GM10266 (cell line): ENCODE results near the gene C11orf58.

ENCODE experiments used
- DNase-seq: peaks from one replicate; pipeline ENCODE4 v3.0.0; 2012; ENCODE audit errors: extremely low spot score
- CTCF ChIP-seq: IDR thresholded peaks from 2 replicates; pipeline ENCODE4 v1.5.1; 2012; ENCODE audit warnings: mild to moderate bottlenecking, low read depth; ENCODE audit not compliant: control insufficient read depth, insufficient read depth; ENCODE audit errors: missing control alignments

Gene C11orf58

DNA sequence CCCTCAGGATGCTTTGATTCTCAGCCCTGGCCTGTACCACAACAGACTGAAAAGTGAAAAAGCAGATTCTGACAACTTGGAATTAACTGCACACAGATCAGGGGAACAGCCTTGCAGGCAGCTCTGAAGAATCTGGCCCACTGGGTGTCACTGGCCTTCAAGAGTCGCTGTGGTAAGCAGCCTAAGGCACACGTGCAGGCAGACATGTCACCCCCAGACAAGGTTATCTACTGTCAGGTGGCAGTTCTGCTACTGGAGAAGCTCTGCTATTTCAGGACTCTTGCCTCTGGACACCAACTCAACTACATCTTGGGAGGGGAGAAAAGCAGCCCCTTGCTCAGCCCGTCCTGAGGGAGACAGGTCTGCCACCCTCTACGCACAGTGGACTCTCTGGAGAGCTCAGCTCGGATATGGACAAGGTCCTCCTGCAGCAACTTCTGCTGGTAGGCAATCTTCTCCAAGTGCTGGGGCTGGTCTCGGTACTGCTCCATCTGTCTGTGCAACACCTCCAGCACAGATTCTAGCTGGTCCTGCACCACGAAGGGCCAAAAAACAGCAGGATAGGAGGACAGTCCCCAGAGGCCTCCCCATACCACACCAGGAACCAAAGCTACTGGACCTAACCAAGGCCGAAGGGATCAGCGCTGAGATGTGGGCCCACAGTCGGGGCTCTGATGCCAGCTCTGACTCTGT is 63.0 kb downstream of the C11orf58 start:
- DNase-seq = no peak
- no peak for TF ChIP-seq CTCF

DNA sequence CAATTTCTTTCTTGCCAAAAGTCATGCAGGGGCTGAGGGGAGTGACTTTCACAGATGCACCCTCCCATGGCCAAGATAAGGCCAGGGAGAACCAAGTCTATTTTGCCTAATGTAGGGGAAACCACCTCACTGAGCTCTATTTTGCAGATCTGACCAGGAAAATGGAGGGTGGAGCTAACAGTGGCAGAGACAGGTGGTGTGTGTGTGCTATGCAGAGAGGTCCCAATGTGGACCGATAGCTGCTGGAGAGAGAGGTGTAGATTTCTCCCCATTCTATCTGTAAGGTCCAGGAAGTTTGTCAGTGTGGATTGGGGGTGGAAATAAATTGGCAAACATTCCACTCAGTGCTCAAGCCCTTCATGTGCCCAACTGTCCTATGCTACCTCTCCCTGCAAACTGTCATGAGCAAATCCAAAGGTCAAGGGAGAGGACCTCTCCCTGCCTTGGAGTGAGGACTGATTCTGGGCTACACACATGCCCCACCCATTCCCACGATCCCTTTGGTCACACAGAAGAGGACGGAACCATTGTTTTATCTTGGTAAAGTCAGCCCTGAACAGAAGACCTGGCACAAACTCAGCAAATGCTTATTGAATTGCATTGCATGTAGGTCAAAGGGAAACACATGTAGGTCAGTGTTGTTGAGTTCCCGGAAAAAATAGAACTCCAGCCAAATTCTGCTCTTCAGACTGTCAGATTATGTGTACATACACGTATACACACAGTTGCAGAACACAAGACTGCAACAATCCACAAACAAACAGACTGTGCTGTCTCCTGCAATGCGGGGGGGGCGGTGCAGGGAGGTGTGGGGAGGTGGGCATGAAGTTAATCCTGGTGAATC is 65.9 kb downstream of the C11orf58 start:
- no peak for DNase-seq
- TF ChIP-seq CTCF = no peak

DNA sequence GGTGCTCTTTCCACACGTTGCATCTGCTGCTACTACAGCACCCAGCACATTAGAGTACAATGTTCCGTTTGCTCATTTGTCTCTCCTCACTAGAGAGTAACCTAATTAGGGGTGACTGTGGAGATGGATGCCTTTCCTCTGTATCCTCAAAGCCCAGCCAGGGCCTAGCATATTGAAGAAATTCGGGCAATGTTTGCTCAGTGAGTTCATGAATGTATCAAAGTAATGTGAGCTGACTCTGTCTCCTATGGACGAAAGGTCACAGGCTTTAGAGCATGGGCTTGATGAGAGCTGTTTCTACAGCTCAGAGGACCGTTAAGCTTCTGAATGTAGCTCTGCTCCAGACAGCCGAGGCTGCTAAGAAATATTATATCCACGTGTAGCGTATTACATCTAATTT is 67.5 kb downstream of the C11orf58 start:
- DNase-seq = no peak
- TF ChIP-seq CTCF = no peak

DNA sequence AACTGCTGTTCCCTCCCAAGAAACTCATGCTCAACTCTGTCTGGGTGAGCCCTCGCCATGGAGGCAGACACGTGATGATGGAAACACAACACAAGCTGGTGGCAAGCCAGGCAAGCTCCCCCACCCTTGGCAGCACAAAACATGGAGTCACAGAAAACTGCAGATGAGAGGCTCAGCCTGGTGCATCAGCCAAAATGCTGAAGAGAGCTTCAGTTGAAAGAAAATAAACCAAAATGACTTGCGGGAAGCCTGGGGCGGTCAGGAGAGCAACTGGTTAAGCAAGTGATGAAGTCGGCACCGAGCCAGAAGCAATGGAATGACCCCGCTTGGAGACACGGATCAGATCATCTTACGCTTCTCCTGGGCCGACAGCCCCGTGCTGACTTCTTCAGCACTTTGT is 68.3 kb downstream of the C11orf58 start:
- TF ChIP-seq CTCF = no peak
- no peak for DNase-seq

GRCh38 chr11:16807306-16807705 is 68.9 kb downstream of the C11orf58 start:
- no peak for TF ChIP-seq CTCF
- DNase-seq = no peak
